Ishikawa (cell line): ENCODE results near the gene CCDC192.
A peak's percentile ranks its signal among the peaks of the same experiment; 100 is the strongest.

Source experiments
- CEBPB ChIP-seq: IDR thresholded peaks from 2 replicates; pipeline ENCODE4 v1.6.1; 2012
- CREB1 ChIP-seq: IDR thresholded peaks from 2 replicates; pipeline ENCODE4 v1.6.1; 2012; ENCODE audit warnings: low read depth
- EGR1 ChIP-seq: IDR thresholded peaks from 2 replicates; pipeline ENCODE4 v1.6.1; 2012
- EP300 ChIP-seq: IDR thresholded peaks from 2 replicates; pipeline ENCODE4 v1.6.1; 2012; ENCODE audit warnings: borderline replicate concordance
- FOXM1 ChIP-seq: IDR thresholded peaks from 2 replicates; pipeline ENCODE4 v1.6.1; 2012; ENCODE audit warnings: low read depth, borderline replicate concordance
- NFIC ChIP-seq: IDR thresholded peaks from 2 replicates; pipeline ENCODE4 v1.6.1; 2012
- RAD21 ChIP-seq: IDR thresholded peaks from 2 replicates; pipeline ENCODE4 v1.6.1; 2012; ENCODE audit warnings: low read depth
- REST ChIP-seq: IDR thresholded peaks from 2 replicates; pipeline ENCODE4 v1.6.1; 2012; ENCODE audit warnings: low read depth, mild to moderate bottlenecking
- TAF1 ChIP-seq: IDR thresholded peaks from 2 replicates; pipeline ENCODE4 v1.6.1; 2012; ENCODE audit warnings: low read depth, mild to moderate bottlenecking
- TCF12 ChIP-seq: IDR thresholded peaks from 2 replicates; pipeline ENCODE4 v1.6.1; 2012; ENCODE audit warnings: low read depth
- TEAD4 ChIP-seq: IDR thresholded peaks from 2 replicates; pipeline ENCODE4 v1.6.1; 2012
- USF1 ChIP-seq: IDR thresholded peaks from 2 replicates; pipeline ENCODE4 v1.6.1; 2012
- YY1 ChIP-seq: IDR thresholded peaks from 2 replicates; pipeline ENCODE4 v1.6.1; 2012; ENCODE audit warnings: low read depth
- ZBTB7A ChIP-seq: IDR thresholded peaks from 2 replicates; pipeline ENCODE4 v1.6.1; 2012; ENCODE audit warnings: low read depth
- TF ChIP-seq, protein P1 (sequence below): IDR thresholded peaks from 2 replicates; pipeline ENCODE4 v1.6.1; 2012

CCDC192 gene

GRCh38 chr5:127739807-127740384 lies 36.7 kb downstream of the CCDC192 start:
- TF ChIP-seq FOXM1 (no peak), YY1 (no peak), TEAD4 (no peak), REST (no peak), TAF1 (no peak), CEBPB (no peak), EGR1 (no peak), USF1 (no peak)
- TF ChIP-seq, protein P1, sequence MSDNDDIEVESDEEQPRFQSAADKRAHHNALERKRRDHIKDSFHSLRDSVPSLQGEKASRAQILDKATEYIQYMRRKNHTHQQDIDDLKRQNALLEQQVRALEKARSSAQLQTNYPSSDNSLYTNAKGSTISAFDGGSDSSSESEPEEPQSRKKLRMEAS, result no peak

- no peak for TF ChIP-seq TEAD4
- no peak for TF ChIP-seq TAF1
- TF ChIP-seq USF1, result no peak
- no peak for TF ChIP-seq NFIC
- TF ChIP-seq, protein P1, result no peak
- TF ChIP-seq EP300, result no peak
- no peak for TF ChIP-seq RAD21
- no peak for TF ChIP-seq REST
- TF ChIP-seq TCF12, result no peak
- TF ChIP-seq YY1, result no peak
- no peak for TF ChIP-seq CREB1
- no peak for TF ChIP-seq FOXM1
- no peak for TF ChIP-seq EGR1
- TF ChIP-seq CEBPB, result no peak
- TF ChIP-seq ZBTB7A, result no peak
These were observed 38.2 kb downstream of the CCDC192 start for GRCh38 chr5:127741412-127741811.

DNA sequence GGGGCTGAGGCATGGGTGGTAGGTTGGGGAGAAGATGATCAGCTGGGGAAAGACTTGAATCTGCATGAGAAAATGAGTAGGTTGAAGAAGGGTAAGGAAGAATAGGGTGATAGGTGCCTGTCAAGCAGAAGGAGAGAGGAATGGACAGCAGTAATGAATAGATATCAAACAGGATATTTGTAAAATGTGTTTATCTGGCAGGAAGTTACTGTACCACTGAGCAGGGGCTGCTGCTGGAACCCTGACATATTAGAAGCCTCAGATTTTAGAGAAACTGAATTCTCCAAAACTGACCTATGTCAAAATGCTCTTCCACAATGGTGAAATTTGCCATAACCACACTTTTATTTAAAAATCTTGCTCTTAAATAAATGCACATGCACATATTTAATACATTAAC lies 41.0 kb downstream of the CCDC192 start:
- TF ChIP-seq REST (no peak), TEAD4 (no peak), EGR1 (no peak), YY1 (no peak), EP300 (no peak), FOXM1 (no peak), ZBTB7A (no peak)
- TF ChIP-seq, protein P1, result no peak

DNA sequence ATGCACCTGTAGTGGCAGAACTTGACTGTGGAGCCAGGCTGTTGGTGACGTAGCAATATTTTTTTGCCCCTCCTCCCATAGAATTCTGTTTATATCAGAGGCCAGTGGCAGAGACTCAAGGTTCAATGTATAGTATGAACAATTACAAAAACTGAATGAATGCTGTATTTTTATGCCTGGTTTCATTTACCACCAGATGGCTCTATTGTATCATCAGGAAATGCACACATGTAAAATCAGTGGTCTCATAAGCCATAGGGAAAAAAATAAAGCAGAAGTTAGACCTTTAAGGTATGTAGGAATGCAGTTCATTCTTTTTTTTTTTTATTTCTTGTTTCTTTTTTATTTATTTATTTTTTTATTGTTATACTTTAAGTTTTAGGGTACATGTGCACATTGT lies 43.6 kb downstream of the CCDC192 start:
- peak; percentile 62 for TF ChIP-seq RAD21
- no peak for TF ChIP-seq FOXM1

DNA sequence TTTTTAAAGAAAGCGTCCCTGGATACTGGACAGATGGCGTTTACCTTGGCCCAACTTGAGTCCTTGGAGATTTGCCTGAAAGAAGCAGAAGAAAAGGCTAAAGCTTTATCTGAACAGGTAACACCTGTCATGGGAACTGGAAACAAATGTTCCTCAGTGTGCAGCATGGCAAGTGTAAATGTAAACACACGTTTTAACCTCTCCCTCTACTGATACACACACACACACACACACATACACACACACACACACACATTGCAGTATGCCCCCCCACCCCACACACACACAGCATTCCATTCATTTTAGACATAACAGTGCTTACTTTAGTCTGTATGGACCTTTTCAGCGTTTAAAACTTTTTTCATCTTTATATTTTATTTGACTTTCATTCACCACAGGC lies 51.1 kb downstream of the CCDC192 start:
- TF ChIP-seq, protein P1, result no peak
- TF ChIP-seq FOXM1, result no peak
